ENCODE results near the gene CLDN12. TPM values are rescaled to one million over a fixed set of nuclear protein-coding genes. Genes with fewer than 3 reads are reported as not detected.

CLDN12 gene
- total RNA-seq, 1 experiment from 2014 or later = 39.4 TPM

DNA sequence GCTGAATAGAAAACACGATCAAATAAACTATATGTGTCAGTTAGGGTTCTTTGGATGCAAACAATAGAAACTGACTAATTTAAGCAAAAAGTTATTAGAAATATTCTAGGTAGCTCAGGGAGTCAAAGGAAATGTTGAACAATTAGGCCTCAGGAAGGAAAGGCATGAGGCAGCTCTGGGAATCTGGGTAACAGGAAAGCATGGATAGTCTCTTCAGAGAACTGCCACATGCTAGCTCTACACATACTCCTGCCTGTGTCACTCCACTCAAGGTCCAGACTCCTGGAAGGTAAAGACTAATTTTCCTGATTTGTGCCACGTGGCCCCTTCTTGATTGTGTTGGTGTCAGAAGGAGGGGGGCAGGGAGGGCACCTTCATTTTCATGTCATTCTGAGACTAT, 42.4 kb downstream of the CLDN12 start:
- POLR2A ChIA-PET = no interaction called here
- Mint-ChIP-seq H3K27me3 (ENCODE audit: low read depth) (no peaks in the 10 kb centered on the region), H3K4me3 (no peak overlapping the region), H3K27ac (no peak overlapping the region), H3K36me3 (no peaks in the 10 kb centered on the region), H3K9me3 (no peaks in the 10 kb centered on the region), H3K4me1 (peaks cover 7% of the 10 kb centered on the region; the same call in 1 of the 2 replicates)
- TF ChIP-seq SMAD3 (CRISPR knock-in tag; IDR thresholded peaks at IDR 0.05; ENCODE audit: borderline replicate concordance) (no peak), GTF2I (CRISPR knock-in tag; conservative IDR thresholded peaks at IDR 0.05) (no peak), TP53 (CRISPR knock-in tag; IDR thresholded peaks at IDR 0.05) (no peak), SP1 (CRISPR knock-in tag; conservative IDR thresholded peaks at IDR 0.05) (no peak), SOX15 (CRISPR knock-in tag; IDR thresholded peaks at IDR 0.05) (no peak), ZBTB43 (CRISPR knock-in tag; IDR thresholded peaks at IDR 0.05) (no peak), ETV6 (CRISPR knock-in tag; IDR thresholded peaks at IDR 0.05) (no peak), PRDM15 (CRISPR knock-in tag; IDR thresholded peaks at IDR 0.05) (no peak), ZNF671 (CRISPR knock-in tag; IDR thresholded peaks at IDR 0.05) (no peak), CDX4 (CRISPR knock-in tag; IDR thresholded peaks at IDR 0.05; ENCODE audit: borderline replicate concordance) (no peak)
- TF ChIP-seq, protein P1, sequence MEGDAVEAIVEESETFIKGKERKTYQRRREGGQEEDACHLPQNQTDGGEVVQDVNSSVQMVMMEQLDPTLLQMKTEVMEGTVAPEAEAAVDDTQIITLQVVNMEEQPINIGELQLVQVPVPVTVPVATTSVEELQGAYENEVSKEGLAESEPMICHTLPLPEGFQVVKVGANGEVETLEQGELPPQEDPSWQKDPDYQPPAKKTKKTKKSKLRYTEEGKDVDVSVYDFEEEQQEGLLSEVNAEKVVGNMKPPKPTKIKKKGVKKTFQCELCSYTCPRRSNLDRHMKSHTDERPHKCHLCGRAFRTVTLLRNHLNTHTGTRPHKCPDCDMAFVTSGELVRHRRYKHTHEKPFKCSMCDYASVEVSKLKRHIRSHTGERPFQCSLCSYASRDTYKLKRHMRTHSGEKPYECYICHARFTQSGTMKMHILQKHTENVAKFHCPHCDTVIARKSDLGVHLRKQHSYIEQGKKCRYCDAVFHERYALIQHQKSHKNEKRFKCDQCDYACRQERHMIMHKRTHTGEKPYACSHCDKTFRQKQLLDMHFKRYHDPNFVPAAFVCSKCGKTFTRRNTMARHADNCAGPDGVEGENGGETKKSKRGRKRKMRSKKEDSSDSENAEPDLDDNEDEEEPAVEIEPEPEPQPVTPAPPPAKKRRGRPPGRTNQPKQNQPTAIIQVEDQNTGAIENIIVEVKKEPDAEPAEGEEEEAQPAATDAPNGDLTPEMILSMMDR (IDR thresholded peaks at IDR 0.05) = no peak
- no peak for ATAC-seq
- CTCF ChIA-PET = interaction anchor here (1.6 to 4.9 kb wide), 2 partner anchors 10 to 18 kb away, joined by 3 to 27 read pairs; no protein-coding TSS in a partner anchor
- no peak for DNase-seq (ENCODE audit: low spot score)

DNA sequence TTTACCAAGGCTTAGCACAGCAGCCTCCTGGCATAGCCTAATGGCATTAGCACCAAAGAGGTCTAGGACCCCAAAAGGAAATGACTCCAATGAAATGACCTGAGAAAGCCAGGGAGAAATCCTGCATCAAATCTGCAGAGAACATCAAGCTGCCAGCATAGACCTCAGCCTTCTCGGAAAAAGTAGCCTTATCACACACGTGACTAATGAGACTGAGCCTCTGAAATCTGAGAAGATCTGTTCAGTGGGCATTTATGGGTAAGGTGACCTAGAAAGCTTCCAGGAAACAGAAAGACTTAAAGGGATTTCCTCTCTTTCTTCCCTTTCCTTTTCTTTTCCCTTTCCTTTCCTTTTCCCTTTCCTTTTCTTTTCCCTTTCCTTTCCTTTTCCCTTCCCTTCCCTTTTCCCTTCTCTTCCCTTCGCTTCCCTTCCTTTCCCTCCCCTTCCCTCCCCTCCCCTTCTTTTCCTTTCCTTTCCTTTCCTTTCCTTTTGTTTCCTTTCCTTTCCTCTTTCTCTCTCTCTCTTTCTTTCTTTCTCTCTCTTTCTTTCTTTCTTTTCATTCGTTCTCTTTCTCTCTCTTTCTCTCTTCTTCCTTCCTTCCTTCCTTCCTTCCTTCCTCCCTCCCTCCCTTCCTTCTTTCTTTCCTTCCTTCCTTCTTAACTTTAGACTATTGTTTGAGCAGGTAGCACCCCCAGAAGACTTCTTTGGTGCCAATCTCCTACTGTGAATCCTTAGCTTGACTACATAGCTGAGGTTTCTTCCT, 43.1 kb downstream of the CLDN12 start:
- DNase-seq (ENCODE audit: low spot score) (no peak), ATAC-seq (no peak)
- Mint-ChIP-seq H3K9me3 (no peaks in the 10 kb centered on the region), H3K27me3 (ENCODE audit: low read depth) (no peaks in the 10 kb centered on the region), H3K36me3 (no peaks in the 10 kb centered on the region), H3K4me3 (no peak overlapping the region), H3K27ac (no peak overlapping the region), H3K4me1 (peaks cover 7% of the 10 kb centered on the region; the same call in 1 of the 2 replicates)
- ChIA-PET CTCF (interaction anchor here (1.6 to 4.9 kb wide), 2 partner anchors 9 to 18 kb away, joined by 3 to 27 read pairs; no protein-coding TSS in a partner anchor), POLR2A (no interaction called here)
- no peak for TF ChIP-seq E2F5 (CRISPR knock-in tag; IDR thresholded peaks at IDR 0.05)
- no peak for TF ChIP-seq ZNF423 (CRISPR knock-in tag; IDR thresholded peaks at IDR 0.05)

Measured in WTC11 (cell line).